Kidney (tissue), 14 donors: ENCODE results near the gene CST8. TPM values are rescaled to one million over a fixed set of nuclear protein-coding genes. Genes with fewer than 3 reads are reported as not detected.

Experiments used
- DNase-seq, 5 donors: peaks; one replicate each; pipeline ENCODE4 v3.0.0-alpha.2; 2013 to 2020
- FAIRE-seq: peaks from 2 replicates; lab custom pipeline; 2012; peaks lifted over from hg19 to GRCh38; lab: Jason Lieb, UNC
- H3K27ac ChIP-seq, 2 donors: one replicate each; pipeline ENCODE4 v1.7.0; 2013; ENCODE audit warnings: low read depth in 2 of 2, low read length in 2 of 2, inconsistent platforms in 1 of 2
- H3K27me3 ChIP-seq: one replicate; pipeline ENCODE4 v1.7.1; 2013; ENCODE audit warnings: low read length, inconsistent platforms; ENCODE audit not compliant: control insufficient read depth, insufficient read depth
- H3K36me3 ChIP-seq, 3 donors: one replicate each; pipeline versions ENCODE4 v1.7.0 to v1.7.1; 2013; ENCODE audit warnings: low read length in 3 of 3, control low read depth in 1 of 3, inconsistent platforms in 1 of 3; ENCODE audit not compliant: insufficient read depth in 3 of 3, control insufficient read depth in 2 of 3
- H3K4me1 ChIP-seq, 3 donors: one replicate each; pipeline versions ENCODE4 v1.7.0 to v1.7.1; 2013; ENCODE audit warnings: low read length in 3 of 3, inconsistent platforms in 1 of 3, low read depth in 1 of 3; ENCODE audit not compliant: control insufficient read depth in 2 of 3, insufficient read depth in 2 of 3
- H3K4me3 ChIP-seq, 3 donors: one replicate each; pipeline versions ENCODE4 v1.7.0 to v1.8.1; 2013; ENCODE audit warnings: low read length in 3 of 3, control low read depth in 1 of 3, inconsistent platforms in 1 of 3
- H3K9ac ChIP-seq, 3 donors: one replicate each; pipeline versions ENCODE4 v1.7.0 to v1.7.1; 2013; ENCODE audit warnings: low read length in 3 of 3, control low read depth in 1 of 3, inconsistent platforms in 1 of 3
- H3K9me3 ChIP-seq, 3 donors: one replicate each; pipeline versions ENCODE4 v1.7.0 to v1.7.1; 2013; ENCODE audit warnings: low read length in 3 of 3, control low read depth in 1 of 3, inconsistent platforms in 1 of 3; ENCODE audit not compliant: control insufficient read depth in 2 of 3, insufficient read depth in 1 of 3
- intact Hi-C: fragments of 100-400 bp; cut with DNase I; formaldehyde crosslinking; loops from one replicate; pipeline ENCODE4 v1.11.1; 2022
- polyA plus RNA-seq: library from polyadenylated mRNA; stranded (reverse); fragments of 350-450 nt; fragmentation: Illumina TruSeq; extraction: RNeasy Lipid Tissue Mini Kit (QIAGEN cat#74804); gene quantifications from one replicate; pipeline ENCODE4 v1.2.3, GENCODE V29; 2014; ENCODE audit warnings: low read depth, low replicate concordance; ENCODE audit not compliant: insufficient read depth
- total RNA-seq: library from RNA; stranded (reverse); fragmentation: NEBNext Ultra II Directional; extraction: Animal tissue kit (Norgen Biotek cat#: 25700); gene quantifications from one replicate; pipeline ENCODE4 v1.2.1, GENCODE V29; 2021
- TF ChIP-seq, protein P1 (sequence below): IDR thresholded peaks from 3 replicates; pipeline ENCODE4 v1.5.1; 2012; ENCODE audit warnings: mild to moderate bottlenecking, moderate library complexity, borderline replicate concordance; ENCODE audit not compliant: insufficient read depth; ENCODE audit errors: extremely low read depth
- donor health status: control.
- donor health status: control.
- donor health status: control.
- donor health status: control.
- donor health status: control.
- donor health status: DM: yes; HTN: yes; CAD: no.
- donor health status: Normal renal cell carcinoma (clear cell type).

CST8 gene
- total and polyA plus RNA-seq, 2 donors from 2014 or later = not detected

DNA sequence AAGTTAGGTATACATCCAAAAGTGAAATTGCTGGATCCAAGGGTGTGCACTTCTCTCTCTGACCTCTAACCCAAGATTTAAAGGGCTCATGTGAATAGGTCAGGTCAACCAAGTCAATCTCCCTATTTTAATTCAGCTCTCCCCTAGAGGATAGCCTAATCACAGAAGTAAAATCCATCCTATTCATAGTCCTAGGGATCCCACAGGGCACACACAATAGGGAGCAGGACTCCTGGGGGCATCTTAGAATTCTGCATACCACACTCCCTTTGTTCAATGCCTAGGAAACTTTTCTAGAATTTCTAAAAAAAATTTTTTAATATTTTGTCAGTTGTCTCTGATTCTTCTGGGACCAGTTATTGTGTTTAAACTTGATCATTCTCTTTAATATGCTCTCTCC lies 42.2 kb downstream of the CST8 start:
- Histone ChIP-seq H3K9me3 (no peaks in the 10 kb centered on the region), H3K27me3 (no peaks in the 10 kb centered on the region), H3K27ac (no peak overlapping the region), H3K9ac (no peak overlapping the region), H3K4me3 (no peak overlapping the region), H3K4me1 (no peaks in the 10 kb centered on the region), H3K36me3 (no peaks in the 10 kb centered on the region)
- FAIRE-seq = no peak
- intact Hi-C loops = no loop called here
- TF ChIP-seq, protein P1, sequence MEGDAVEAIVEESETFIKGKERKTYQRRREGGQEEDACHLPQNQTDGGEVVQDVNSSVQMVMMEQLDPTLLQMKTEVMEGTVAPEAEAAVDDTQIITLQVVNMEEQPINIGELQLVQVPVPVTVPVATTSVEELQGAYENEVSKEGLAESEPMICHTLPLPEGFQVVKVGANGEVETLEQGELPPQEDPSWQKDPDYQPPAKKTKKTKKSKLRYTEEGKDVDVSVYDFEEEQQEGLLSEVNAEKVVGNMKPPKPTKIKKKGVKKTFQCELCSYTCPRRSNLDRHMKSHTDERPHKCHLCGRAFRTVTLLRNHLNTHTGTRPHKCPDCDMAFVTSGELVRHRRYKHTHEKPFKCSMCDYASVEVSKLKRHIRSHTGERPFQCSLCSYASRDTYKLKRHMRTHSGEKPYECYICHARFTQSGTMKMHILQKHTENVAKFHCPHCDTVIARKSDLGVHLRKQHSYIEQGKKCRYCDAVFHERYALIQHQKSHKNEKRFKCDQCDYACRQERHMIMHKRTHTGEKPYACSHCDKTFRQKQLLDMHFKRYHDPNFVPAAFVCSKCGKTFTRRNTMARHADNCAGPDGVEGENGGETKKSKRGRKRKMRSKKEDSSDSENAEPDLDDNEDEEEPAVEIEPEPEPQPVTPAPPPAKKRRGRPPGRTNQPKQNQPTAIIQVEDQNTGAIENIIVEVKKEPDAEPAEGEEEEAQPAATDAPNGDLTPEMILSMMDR = no peak
- DNase-seq = no peak

DNA sequence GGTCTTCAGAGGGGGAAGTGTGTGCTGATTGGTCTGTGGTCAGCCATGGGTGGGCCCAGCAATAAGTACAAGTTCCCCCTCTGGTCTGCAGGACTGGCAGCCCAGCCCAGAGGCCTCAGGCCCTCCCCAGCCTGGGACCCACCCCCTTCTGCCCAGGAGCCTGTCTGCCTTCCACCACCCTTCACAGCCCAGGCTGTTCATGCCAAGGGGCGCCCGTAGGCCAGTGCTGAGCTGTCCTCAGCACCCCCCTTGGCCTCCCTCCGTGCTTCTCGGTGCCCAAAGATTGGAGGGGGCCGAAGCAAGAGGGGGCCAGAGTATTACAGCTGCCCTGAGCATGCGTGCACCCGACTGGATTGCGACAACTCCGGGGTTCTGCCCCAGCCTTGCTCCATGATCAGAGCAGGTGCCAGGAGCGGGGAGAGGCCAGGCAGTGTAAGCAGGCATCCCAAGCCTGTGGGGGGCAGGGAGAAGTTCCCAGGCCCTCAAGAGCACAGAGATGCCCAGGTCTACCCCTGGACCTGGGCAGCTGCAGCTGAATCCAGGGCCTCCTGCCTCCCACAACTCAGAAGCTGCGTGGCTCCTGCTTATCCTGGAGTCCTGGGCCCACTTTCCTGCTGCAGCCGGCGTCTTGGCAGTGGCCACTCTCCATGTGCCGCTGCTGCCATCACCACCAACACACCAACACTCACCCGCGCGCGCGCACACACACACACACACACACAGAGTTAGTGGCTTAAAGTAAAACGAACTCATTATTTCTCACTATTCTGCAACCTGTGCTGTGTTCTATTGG lies 44.1 kb downstream of the CST8 start:
- no peak overlapping the region for H3K27ac ChIP-seq
- H3K4me3 ChIP-seq = no peak overlapping the region
- DNase-seq (no peak), FAIRE-seq (no peak)
- H3K27me3 ChIP-seq = no peaks in the 10 kb centered on the region
- intact Hi-C loops = no loop called here
- no peak overlapping the region for H3K9ac ChIP-seq
- H3K36me3 ChIP-seq = no peaks in the 10 kb centered on the region
- TF ChIP-seq, protein P1 = no peak
- no peaks in the 10 kb centered on the region for H3K9me3 ChIP-seq
- H3K4me1 ChIP-seq = no peaks in the 10 kb centered on the region

DNA sequence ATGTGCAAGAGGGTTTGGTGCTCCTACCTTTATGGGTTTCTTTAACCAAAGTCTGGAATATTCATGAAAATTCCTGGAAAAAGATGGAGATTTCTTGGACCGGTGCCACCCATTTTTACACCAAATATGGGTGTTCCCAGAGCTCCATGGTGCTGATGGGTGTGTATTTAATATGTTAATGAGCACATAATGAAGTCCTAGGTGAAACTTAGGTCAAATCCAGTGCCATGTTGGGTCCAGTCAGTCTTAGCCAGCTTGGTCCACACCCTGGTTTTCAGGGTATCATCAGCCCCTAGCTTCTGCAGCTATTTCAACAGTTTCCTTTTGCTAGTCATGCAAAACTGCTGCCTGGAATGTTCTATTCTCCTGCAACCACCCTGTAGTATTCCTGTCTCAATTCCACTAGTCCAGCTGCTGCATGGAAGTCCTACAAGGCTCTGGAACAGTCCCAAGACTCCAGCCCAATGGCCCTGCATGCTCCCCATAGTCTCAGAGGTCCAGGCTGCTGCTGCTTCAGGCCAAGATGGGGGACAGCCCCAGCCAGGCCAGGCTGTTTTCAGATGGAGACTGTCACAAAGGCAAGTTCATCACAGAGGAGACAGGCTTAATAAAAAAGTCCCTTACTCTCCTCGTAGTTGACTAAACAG lies 45.5 kb downstream of the CST8 start:
- Histone ChIP-seq H3K4me3 (no peak overlapping the region), H3K36me3 (no peaks in the 10 kb centered on the region), H3K4me1 (no peaks in the 10 kb centered on the region), H3K27ac (no peak overlapping the region), H3K9ac (no peak overlapping the region), H3K9me3 (no peaks in the 10 kb centered on the region), H3K27me3 (no peaks in the 10 kb centered on the region)
- intact Hi-C loops = no loop called here
- TF ChIP-seq, protein P1 = no peak
- DNase-seq = no peak
- FAIRE-seq = no peak
